Body of pancreas (tissue), 4 donors: Measurements from ENCODE around the gene SERBP1.

Experiments
- POLR2A ChIP-seq, 3 donors: fragments of 450-650 bp; IDR thresholded peaks; one replicate each; pipeline ENCODE4 v1.6.1; 2016; ENCODE audit warnings: antibody characterized with exemption in 3 of 3, mild to moderate bottlenecking in 2 of 3
- TF ChIP-seq, protein P1 (sequence below), 7 experiments: fragments of 450-650 bp in 4 of 7; fragments of 200-600 bp in 3 of 7; sonication (generic) in 3 of 7; IDR thresholded peaks; one replicate each; pipeline ENCODE4 v1.5.1; 2016 to 2019; ENCODE audit warnings: antibody characterized with exemption in 7 of 7

DNA sequence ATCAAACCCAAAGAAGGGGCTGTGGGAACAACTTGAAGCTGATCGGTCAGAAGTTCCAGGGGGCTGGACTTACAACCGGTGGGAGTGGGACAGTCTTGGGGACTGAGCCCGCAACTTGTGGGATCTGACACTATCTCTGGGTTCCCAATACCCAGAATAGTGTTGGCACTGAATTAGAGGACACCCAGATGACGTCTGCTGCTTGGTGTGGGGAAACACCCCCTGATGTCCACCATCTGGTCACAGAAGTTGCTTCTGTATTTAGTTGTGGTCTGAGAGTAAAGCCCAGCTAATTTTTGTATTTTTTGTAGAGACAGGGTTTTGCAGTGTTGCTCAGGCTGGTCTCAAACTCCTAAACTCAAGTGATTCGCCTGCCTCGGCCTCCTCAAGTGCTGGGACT lies 28.8 kb downstream of the SERBP1 start:
- TF ChIP-seq, protein P1, sequence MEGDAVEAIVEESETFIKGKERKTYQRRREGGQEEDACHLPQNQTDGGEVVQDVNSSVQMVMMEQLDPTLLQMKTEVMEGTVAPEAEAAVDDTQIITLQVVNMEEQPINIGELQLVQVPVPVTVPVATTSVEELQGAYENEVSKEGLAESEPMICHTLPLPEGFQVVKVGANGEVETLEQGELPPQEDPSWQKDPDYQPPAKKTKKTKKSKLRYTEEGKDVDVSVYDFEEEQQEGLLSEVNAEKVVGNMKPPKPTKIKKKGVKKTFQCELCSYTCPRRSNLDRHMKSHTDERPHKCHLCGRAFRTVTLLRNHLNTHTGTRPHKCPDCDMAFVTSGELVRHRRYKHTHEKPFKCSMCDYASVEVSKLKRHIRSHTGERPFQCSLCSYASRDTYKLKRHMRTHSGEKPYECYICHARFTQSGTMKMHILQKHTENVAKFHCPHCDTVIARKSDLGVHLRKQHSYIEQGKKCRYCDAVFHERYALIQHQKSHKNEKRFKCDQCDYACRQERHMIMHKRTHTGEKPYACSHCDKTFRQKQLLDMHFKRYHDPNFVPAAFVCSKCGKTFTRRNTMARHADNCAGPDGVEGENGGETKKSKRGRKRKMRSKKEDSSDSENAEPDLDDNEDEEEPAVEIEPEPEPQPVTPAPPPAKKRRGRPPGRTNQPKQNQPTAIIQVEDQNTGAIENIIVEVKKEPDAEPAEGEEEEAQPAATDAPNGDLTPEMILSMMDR (IDR thresholded peaks at IDR 0.05): no peak
- no peak for TF ChIP-seq POLR2A (IDR thresholded peaks at IDR 0.05)
